NCI-H1694 (cell line): Measurements from ENCODE around the gene RNF166.
"Not testable (repeated sequence)": the region's sequence is repeated elsewhere in the genome, so short reads cannot be mapped to it uniquely, and the experiment has no call there.

Experiments
- DNase-seq: peaks from one replicate; lab custom pipeline; 2025; lab: John Stamatoyannopoulos, UW

The RNF166 gene

DNA sequence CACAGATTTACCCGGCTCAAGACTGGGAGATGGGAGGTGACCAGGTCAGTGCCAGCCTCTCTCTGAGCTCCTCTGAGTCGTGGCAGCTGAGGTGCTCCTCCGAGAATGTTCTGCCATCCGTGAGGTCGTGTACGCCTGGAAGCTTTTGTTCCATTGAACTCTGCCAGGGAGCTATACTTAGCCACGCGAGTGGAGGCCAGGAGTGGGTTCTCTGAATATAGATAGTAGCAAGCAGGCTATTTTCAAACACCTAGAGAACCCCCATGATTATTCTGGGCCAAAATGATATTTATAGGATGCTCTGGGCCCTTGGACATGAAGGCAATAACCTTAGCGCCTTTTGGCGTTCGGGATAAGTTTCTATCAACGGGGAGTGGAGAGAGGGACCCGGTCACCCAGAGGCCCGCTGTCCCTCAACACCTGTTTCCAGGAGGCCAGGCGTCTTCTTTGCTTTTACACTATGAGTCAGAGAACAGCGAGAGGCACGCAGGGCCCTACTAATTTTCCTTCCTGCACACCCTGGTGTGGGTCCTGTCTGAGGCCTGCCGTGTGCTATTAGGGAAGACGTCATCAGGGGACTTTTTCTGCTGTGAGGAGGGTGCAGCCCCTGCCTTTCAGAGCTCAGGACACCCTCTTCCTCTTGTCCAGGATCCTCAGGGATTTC is 32.4 kb downstream of the RNF166 start:
- no peak for DNase-seq

DNA sequence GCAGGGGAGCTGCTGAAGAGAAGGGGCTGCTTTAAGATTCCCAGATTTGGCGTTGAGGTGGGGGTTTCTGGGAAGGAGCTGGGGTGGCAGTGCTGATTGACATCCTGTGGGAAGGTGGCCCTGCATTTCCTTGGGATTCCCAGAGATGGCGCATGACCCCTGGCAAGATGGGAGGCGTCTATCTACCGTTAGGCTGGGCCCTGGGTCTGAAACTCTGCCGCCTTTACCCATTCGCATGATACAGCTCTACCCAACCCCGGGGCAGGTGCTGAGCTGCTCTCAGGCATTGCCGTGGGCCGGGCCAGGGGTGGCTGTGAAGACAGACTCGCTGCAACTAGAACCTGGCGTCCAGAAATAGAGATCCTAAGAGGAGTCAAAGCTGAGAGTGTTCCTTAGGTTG is 33.4 kb downstream of the RNF166 start:
- DNase-seq = no peak

DNA sequence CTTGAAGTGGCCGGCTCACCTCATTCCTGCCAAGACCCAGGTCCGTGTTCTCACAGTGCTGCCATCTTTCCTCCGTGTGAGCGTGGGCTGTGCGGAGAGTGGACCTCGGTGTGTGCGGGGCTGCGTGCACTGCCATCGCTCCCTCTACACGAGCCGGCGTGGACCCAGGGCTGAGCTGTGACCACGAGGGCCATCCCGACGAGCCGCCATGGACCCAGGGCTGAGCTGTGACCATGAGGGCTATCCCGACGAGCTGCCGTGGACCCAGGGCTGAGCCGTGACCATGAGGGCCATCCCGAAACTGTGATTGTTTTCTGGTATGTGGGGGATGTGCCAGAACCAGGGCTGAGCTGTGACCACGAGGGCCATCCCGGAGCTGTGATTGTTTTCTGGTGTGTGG is 34.4 kb downstream of the RNF166 start:
- DNase-seq = no peak

DNA sequence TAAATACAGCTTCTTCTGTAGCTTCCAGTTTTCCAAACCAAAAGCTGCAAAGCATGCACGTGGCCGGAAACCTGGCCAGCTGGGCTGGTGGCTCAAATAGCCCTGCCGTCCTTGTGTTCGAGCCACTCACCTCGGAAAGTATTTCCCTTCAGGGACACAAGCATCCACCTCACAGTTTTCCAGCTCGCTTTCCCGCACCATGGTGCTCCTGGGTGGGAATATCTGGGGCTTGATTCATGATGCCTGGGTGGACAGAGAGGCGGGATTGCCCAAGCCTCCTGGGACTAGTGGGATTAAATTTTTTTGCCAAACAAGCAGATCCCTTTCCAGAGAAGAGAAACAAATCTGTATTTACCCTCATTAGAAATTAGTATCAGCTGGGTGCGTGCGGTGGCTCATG is 36.2 kb downstream of the RNF166 start:
- no peak for DNase-seq

DNA sequence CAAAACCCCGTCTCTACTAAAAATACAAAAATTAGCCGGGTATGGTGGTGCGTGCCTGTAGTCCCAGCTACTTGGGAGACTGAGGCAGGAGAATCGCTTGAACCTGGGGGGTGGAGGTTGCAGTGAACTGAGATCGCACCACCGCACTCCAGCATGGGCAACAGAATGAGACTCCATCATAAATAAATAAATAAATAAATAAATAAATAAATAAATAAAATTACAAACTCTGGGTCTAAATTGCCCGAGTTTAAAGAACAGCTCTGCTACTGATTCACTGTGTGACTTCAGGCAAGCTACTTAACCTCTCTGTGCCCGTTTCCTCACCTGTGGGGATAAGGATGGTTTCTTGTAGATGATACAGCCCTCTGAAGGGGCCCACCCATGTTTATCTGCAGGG is 36.7 kb downstream of the RNF166 start:
- not testable (repeated sequence) for DNase-seq

DNA sequence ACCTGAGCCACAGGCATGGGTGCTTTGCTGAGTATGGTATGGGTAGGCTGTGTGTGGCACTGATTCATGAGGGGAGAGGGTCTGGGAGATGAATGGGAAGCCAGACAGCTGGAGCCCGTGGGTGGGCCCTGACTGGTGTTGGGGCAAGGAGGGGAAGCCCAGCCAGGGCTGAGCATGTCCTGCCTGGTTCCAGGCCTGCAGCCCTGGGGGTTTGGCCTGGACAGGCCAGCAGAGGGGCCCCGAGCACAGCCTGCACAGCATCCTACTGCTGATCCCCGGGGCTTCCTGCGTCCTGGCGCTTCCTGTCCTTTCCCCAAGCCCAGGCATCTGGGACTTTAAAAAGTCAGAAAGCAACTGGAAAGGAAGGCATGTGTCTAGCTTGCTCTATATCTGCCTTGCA is 38.7 kb downstream of the RNF166 start:
- no peak for DNase-seq

DNA sequence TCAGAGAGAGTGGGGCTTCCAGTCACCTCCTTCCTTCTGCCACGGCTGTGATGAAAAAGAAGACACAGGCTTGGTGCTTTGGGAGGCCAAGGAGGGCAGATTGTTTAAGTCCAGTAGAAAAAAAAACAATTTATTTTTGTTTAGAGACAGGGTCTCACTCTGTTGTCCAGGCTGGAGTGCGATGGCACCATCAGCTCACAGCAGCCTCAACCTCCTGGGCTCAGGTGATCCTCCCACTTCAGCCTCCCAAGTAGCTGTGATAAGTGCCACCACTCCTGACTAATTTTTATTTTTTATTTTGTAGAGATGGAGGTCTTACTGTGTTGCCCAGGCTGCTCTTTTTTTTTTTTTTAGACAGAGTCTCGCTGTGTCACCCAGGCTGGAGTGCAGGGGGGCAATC is 40.6 kb downstream of the RNF166 start:
- no peak for DNase-seq

DNA sequence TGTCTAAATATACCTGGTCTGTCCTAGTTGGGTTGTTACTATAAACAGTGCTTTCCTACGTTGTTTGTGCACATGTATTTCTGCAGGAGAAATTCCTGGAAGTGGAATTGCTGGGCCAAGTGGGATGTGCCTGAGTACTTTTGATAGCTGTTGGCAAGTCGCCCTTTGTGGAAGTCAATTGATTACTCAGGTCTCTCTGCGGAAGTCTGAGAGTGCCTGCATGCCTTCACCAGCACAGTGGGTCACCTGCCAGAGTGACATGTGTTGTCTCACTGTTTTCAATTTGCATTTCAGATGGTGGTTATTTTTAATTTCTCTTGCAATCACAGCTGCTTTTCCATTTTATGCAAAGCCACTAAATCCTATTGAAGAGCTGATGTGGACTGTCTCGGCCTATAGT is 41.1 kb downstream of the RNF166 start:
- no peak for DNase-seq

DNA sequence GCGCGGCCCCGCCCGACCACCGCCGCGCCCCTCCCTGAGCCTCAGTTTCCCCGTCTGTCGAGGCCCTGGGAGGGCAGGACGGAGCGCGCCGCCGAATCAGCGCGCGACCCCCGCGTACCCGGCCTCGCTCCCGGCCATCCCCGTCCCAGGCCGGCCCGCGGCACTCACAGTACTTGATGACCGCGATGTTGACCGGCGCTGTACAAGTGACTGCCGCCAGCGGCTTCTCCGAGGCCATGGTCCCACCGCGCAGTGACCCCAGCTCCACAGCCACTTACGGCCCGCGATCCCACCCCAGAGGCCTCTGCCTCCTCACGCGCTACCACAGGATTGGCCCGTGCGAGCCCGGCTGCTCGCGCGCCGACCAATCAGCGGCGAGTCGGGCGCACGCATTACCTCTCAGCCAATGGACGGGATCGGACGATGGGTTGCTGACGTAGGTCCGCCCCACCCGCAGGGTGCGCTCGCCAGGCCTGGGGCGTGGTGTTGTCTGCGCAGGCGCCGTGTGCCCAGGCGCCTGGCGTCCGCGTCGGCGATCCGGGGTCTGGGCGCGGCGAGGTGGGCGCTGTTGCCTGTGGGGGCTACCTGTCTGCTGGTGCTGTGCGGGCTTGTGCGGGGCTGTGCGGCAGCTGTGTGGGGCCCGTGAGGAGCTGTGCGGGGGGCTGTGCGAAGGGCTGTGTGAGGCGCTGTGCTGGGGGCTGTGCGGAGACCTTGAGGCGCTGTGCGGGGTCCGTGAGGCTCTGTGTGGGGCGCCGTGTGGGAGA is 43.2 kb downstream of the RNF166 start, which contains the start of gene MVD:
Gene MVD (minus strand): TSS at position 249 of the 764 bp plus-strand sequence. CDS start 11 bp downstream, at position 238.
- DNase-seq = peak; percentile 89

DNA sequence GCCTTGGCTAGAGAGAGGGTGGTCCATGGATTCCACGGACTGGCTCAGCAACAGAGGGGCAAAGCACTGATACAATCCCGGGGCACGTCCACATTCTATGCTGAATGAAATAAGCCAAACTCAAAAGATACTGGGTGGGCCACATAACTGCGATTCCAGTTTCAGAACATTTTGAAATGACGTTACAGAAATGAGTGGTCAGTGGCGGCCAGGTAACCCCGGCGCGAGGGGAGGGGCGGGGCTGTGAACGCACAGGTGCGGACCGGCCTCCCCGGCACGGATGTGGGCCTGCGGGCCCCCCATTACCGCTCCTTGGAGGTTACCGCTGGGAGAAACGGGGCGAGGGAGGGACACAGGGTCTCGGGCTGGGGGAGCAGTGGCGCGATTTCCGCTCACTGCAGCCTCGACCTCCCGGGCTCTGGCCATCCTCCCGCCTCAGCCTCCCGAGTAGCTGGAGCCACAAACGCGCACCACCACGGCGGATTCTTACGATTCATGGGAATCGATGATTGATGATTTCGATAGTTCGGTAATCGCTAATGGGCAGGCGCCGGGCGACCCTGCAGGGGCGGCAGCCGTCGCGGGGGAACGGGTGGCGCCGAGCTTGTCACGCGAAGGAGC is 43.9 kb downstream of the RNF166 start:
- DNase-seq = no peak

DNA sequence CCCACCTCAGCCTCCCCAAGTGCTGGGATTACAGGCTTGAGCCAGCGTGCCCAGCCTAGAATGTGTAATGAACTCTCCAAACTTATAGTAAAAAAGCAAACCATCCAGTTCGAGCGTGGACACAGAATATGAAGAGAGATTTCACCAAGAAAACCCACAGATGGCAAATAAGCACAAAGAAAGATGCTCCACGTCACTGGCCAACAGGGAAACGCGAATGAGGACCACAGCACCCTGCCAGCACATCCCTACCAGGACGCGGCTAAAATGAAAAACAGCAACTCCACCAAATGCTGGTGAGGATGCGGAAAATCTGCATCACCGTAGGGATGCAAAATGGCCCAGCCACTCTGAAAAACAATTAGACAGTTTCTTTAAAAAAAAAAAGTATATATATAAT is 44.7 kb downstream of the RNF166 start:
- no peak for DNase-seq

DNA sequence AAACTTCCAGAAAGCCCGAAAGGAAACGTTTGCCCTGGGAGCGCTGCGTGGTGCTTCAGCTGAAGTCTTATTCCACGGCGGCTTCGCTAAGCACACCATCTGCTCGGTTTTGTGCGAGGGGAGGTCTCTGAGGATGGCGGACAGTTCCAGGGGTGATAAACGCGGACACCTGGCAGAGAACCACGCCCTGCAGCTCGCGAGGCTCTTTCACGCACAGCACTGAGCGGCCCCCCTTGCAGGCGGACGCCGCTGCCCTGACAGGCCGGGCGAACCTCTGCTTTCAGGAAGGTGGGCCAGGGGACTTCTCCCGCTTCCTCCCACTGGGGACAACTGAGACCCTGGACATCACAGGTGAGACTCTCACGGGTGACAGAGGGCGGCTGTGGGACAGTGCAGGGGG is 47.0 kb downstream of the RNF166 start:
- no peak for DNase-seq

DNA sequence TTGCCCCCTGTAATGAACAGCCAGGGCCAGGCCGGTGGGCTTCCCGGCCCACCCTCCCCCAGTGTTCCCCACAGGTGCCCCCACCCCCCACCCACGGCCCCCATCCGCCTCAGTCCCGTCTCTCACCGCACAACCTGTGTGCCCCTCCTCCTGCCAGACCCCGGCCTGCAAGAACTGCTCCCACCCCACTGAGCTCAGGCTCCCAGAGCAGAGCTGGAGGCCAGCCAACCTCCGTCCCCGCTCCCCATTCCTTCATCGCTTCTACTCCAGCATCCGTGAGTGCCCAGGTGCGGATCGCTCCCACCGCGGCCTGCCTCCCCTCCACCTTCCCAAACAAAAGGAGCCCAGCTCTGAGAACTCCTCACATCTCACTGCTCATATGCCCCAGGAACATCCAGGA is 47.5 kb downstream of the RNF166 start:
- no peak for DNase-seq

DNA sequence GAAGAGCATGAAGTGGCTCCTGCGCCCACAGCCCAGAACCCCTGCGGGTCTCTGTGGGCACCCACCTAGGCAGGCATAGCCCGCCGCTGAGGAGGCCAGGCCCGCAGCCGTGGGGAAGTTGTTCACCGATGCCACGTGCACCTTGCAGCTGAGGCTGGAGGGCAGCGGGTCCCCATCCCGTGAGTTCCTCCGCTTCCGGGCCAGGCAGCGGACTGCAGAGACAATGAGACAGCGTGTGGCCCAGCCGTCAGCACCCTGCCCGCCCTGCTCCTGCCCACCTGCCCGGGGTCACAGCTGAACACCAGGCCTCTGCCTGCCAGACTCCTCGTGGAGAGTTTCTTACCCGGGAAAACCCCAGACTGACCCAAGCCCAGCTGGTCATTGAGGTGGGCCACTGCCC is 48.8 kb downstream of the RNF166 start:
- DNase-seq = no peak

DNA sequence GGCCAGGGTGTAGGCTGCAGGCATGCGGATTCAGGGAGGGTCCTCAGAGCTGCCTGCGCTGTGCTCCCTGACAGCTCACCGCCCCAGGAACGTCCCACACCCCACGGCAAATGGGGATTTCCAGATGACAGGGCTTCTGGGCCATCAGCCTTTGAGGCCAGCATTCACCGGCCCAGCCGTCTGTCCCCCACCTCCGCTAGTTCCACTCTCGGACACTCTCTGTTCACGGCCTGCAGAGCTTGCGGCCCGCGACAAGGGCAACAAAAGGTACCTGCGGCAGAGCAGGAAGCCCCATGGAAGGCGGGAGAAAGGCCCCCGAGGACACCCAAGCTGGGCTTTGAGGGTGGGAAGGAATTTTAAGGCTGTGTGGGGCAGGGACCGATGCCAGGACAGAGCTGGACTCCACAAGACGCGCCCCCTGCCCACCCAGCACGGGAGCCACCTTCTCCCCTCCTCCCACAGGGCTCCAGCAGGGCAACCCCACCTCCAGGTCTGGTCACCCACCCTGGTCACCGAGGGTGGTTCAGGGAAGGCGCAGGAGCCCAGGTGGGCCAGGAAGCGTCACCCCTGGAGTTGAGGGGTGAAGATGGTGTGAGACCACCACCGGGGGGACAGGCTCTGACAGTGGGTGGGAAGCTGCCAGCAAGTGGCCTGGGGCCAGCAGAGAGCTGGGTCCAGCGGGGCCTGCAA is 49.8 kb downstream of the RNF166 start:
- no peak for DNase-seq

DNA sequence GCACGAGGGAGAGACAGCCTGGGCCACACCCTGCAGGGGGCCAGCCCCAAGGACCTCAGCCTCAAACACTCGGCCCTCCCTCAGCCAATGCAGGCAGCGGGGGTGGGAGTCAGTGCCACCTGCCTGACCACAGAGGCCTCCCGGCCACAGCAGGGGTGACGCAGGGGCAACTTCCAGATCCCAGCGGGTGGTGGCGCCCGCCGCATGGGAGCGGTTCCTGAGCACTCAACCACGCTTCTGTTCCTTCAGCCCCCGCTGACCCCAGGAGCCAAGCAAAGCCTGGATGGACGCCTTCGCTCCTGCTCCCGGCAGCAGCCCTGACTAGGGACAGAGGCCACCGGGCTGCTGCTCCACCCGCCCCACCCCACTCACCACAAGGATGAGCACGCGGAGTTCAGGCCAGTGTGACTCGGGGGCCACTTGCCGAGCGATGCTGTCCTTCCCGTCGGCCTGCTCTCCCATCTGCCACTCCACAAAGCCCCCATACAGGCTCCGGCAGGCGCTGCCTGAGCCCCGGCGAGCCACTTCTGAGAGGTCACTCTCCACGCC is 50.4 kb downstream of the RNF166 start:
- no peak for DNase-seq

DNA sequence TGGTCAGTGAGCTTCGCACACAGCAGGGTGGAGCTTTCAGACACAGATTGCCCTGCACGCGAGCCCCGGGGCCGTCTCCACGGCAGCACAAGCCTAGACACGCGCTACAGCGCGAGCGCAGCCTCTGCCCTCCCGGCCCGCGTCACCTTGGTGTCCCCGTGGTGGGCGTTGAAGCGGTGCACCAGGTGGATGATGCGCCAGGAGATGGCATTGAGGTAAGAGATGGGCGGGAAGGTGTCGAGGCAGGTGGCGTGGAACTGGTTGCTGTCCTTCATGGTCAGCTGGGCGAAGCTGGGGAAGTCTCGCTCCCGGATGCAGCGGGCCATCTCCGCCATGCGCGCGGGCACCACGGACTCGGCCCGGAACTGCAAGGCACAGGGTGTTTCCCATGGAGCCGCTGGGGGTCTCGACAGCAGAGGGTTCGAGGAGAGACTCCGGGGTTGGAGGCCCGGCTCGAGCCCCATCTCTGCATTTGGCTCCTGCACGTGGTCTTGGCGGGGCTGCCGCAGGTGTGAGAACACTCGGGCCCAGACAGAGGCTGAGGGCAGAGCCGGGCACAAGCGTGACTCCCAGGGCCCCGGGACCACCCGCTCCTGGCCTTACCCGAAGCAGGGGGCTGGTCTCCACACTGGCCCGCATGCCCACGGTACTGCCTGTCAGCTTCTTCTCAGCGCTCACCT is 51.0 kb downstream of the RNF166 start:
- no peak for DNase-seq

DNA sequence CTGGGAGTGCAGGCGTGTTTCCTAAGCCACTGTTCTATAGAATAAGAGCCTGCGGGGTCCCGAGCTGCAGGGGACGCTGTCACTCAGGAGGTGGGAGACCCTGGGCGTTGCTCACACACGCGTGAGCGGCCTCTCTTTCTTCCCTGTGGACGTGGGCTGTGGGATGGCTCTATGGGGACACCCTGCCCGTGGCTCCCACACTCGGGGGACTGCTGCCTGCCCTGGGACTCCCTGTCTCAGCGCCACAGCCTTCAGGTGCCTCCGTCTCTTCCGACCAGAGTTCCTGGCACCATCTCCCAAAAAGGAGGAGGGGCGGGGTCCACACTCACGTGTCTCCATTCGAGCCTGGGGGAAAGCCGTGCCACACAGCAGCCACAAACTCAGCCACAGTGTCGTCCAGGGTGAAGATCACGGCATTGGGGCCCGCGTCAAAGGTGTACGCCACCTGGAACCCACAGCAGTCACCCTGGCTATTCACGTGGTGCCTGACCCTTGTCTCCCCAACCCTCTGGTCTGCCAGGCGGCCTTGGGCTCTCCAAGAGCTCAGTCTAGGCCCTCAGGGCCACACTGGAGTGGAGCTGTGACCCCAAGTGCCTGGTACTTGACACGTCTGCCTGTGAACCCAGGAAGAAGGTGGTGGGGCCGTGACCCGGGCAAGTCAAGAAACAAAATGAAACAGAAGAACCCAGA is 51.7 kb downstream of the RNF166 start:
- DNase-seq = no peak

DNA sequence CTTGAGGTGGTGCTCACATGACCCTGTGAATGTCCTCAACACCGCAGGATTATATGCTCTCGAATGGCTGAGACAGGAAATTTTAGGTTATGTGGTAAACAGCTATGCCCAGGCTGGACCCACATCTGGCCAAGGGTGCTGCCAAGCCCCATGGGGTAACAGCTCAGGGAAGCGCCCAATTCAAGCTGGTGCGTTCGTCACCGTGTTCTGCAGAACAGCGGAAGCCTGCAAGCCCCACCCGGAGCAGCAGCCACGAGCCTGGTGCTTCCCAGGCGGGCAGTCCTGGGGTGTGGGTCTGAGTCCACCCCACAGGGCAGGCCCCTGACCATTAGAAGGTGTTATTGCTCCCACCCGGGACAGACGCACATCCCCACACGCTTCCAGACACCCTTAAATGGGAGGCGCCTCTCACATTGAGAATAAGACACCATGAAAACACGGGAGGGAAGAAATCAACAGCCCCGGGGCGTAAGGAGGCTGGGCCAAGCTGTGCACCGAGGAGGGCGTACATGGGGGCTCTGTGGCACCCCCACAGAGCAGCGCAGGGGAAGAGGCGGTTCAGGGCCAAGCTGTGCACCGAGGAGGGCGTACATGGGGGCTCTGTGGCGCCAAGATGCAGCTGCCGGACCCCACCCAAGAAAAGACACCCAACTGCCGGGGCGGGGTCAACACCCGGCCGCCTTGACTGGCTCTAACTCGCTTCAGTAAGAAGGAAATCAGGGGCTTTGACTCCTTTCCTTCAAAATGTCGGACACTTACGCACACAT is 52.4 kb downstream of the RNF166 start:
- DNase-seq = no peak

DNA sequence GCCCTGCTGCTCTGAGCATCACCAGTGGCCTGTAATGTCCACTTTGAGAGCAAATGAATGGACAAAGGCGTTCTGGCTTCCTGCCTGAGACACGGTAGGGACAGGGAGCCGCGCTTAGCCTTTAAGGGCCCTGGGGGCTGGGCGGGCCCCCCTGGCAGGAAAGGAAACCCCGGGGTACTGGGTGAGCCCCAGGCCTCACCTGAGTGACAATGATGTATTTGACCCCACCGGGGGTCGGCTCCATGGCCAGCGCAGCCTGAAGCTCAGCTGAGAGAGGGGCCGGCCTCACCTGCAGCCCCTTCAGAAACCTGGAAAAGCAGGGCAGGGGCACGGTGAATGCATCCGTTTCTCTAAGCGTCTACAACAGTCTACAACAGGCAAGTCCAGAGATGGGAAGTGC is 53.1 kb downstream of the RNF166 start:
- no peak for DNase-seq

DNA sequence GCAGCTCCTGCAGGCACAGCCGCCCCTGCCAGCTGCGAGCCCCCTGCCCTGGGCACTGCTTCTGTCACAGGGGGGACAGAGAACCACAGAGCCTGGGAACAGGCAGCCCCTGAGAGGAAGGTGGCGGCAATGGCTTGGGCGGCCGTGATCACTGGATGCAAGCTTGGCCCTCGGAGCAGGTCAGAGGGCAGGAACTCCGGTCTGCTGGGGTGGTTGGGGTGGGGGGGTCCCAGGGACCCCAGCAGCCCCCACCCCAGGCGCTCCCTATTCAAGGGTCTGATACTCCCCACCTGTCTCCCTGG is 53.5 kb downstream of the RNF166 start:
- no peak for DNase-seq
